HG03432 (cell line): ENCODE data around the gene TMEM163.
"Not testable (repeated sequence)": the region's sequence is repeated elsewhere in the genome, so short reads cannot be mapped to it uniquely, and the experiment has no call there.

Source experiments
- ATAC-seq: cut with Tn5 transposase; IDR thresholded peaks from one replicate; pipeline ENCODE4 v1.9.1; 2021; ENCODE audit warnings: mild to moderate bottlenecking, moderate library complexity; ENCODE audit not compliant: unreplicated experiment

TMEM163 gene

DNA sequence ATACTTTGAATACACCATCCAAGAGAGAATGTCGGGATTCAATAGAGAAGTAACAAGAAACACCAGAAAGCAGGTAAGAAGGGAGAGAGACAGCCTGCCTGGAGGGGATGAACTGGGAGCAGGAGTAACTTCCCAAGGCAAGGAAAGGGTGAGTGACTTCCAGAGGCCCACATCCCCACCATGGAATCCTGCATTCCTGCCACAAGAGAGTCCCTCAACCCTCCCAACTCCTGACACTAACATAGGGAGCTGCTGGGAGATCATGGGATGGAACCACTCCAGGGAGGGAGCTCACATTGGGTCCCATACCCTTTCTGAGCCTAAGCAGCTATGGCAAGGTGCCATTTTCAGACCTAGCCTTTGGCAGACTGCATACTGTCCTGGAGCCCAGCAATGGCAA is 5.5 kb upstream of the TMEM163 start:
- ATAC-seq: no peak

DNA sequence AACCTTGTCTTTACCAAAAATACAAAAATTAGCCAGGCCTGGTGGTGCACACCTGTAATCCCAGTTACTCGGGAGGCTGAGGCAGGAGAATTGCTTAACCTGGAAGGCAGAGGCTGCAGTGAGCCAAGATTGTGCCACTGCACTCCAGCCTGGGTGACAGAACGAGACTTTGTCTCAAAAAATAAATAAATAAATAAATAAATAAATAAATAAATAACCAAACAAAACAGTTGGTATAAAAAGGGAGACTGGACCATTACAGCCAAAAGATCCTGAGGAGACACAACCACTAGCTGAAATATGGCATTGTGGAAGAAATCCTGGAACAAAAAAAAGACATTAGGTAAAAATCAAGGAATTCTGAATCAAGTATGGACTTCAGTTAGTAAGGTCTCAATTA is 4.9 kb upstream of the TMEM163 start:
- ATAC-seq: not testable (repeated sequence)

DNA sequence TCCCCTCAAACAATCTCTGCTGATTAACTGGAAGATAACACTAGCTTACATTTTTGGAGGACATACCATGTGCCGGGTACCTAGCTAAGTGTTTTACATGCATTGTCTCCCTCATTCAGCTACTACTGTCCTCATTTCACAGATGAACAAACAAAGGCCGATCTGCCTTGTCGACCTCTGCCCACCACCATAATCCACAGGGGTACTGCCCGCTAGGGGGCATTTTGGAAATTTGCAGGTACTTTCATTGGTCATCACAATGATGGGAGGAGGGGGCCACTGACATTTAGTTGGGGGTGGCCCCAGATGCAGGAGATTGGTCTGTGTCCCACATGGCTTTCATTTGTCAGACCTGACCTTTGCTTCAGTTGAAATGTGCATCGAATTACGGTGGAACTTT is 3.9 kb upstream of the TMEM163 start:
- ATAC-seq: no peak

DNA sequence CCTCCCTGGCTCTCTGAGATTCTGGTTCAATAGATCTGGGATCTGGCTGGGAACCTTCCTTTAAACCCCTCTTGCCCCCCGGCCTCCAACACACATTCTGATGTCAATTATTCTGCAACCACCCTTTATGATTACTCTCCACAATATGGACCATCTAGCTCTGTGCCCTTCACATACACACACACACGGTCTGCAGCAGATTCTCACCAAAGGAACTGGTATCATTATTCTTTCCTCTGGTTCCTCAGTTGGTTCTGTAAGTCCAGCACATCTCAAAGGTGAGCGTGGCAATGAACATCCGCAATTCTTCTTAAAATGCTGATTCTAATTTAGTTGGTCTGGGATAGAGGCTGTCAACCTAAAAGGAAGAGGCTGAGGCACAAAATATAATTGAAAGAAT is 2.8 kb upstream of the TMEM163 start:
- no peak for ATAC-seq

DNA sequence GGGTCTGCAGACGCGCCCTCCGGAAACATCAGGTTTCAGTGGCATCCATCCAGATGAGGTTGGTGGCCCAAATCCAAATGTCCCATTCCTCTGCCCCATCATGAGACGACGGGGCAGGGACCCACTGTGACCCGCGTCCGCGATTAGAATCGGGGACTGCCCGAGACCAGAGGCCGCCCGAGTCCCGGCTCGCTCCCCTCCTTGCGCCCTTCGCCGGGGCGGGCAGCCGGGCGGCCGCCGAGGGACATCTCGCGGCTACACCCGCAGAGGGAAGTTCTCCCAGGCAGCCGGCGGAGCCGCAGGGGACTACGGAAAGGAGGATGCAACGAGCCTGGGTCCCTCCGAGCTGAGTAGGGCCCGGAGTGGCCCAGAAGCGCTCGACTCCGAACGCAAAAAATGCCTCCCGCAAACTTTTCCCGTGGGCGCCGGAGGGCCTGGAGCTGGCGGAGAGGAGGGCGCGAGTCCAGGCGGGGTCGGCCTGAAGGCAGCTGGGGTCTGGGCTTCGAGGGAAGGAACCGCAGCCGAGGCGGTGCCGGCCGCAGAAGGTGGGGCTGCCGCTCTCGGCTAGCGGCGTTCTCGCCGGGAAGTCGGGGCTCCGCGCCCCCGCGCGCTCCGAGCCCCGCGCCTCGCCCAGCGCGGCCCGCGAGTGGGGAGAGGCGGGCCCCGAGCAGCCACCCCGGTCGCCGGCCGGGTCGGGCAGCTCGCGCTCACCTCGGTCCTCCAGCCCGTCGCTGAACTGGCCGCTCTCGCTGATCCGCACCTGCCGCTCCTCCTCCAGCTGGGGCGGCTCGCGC is 580 bp downstream of the TMEM163 start:
- peak; percentile 43 for ATAC-seq

DNA sequence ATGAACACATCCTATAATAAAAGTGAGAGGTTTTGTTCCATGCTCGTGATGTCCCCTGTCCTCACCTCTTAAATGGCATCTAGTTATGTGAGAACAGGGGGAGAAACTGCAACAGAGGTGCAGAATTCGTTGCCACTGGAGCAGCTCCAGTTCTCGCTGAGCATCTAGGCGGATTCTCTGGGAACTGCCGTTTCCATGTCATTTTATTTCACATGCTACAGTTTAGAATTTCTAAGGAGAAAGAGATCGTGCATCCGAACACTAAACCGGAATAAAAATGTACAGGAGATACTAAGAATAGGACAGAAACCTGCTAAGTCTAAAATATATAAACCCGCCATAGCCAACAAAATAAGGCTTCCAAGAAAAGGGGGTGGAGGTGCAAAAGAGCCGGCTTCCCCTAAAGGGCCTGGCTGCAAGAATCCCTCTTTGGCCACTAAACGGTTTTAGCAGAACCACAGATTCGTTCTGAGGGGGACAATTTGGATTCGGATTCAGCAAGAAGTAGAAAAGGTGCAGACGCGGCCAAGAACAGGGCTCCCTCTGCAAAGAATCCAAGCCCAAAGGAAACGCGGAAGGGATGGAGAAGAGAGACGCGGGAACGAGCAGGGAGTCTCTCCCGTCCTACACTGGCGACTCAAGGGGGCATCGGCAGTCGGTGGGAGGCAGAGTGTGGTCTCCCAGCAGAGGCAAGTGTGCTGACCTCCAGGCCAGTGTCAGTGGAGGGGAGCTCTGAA is 1.3 kb downstream of the TMEM163 start:
- ATAC-seq: no peak

DNA sequence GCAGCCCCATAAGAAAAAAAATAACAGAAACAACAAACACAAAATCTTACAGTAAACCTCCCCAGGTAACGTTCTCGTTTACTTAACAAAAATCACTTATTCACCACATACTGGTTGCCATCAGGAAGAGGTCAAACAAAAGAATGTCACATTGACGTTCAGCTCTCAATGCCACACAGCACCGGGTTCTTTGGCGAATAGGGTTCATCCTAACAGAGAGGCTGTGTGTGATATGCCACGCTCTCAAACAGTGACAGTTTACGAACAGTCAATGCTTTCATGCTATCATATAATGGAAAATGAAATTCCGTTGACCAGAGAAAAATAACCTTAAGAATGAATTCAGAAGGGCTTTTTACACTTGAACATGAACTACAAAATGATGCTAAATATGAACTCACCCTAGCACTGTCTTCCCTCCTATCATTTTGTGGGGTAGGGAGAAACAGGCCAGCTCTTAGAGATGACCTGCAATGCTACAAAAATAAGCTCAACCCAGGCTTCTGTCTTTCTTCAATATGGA is 2.0 kb downstream of the TMEM163 start:
- ATAC-seq: no peak

DNA sequence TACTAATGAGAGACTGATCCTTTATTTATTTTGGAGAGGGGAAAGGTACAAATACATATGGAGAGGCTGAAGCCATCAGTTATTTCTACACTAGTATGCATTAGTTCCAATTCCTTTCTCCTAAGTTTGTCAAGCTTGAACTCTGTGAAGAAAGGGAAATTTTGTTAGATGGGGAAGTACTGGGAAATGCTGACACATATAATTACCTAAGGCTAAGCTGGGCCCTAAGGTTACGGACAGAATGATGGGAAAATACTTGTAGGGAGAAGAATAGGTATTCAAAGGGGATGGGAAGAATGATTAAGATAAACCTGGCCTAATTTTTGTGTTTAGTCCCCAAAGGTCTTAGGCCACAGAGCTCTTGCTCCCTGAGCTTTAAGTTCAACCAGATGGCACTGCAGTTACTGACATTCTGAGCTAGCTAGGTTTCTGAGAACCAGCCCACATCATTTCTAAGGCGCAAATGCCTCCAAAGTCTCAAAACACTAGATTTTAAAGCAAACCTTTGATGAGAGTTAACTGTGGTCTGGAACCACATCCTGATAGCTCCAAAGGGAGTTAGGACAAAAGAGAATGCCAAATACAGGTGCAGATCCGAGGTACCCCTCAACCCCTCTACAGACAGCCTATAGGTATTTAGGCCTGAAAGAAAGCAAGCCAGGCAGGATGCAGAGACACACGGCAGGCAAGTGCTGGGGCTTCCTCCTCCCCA is 2.7 kb downstream of the TMEM163 start:
- no peak for ATAC-seq

DNA sequence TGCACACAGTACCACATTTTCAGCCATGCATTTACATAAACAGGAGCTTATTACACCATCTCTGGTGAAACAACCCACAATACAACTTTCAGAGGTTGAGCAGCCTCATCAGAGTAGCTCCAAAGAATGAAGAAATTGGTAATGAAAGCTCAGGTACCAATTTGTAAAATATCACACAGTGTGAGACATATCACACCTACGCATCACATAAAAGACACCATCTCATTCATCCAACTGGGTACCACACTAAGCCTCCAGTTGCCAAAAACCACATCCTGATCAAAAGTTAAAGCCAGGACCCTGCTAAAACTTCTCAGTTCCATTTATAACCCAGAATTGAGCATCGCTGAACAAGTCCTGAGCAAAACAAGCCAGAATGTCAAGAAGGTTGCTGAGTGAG is 4.6 kb downstream of the TMEM163 start:
- ATAC-seq: no peak

DNA sequence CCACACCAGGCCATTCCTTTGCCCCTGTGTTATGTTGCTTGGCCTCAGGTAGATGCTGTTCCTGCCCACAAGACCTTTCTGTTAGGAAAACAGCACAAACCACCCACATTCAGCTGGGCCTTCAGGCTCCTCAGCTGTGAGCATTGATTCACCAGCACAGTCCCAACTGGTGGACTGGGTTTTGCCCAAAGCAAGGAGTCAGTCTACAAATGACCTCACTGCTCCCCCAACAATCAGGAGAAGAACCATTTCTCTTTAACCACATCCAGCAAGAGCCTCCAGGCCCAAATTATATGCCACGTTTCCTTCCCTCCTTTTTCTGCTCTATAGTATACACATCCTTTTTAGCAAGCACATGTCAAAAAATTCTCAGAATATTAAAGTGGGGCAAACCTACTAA is 5.2 kb downstream of the TMEM163 start:
- no peak for ATAC-seq

DNA sequence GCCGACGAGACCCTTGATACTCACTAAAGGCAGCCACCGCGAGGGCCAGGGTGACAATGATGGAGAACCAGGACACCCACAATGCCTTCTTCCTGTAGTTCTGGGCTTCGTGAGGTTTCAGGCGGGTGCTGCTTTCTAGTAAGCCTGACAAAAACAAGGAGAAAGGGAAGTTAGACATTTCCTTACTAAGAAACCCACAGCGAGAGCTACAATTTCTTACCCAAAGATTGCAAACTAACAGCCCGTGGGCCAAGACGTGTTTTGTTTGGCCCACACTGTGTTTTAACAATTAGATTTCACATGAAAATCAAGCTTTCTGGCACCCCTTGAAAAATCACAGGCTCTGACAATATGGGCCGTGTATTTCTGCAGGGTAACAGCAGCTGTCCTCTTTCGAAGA is 5.6 kb downstream of the TMEM163 start:
- ATAC-seq: no peak

DNA sequence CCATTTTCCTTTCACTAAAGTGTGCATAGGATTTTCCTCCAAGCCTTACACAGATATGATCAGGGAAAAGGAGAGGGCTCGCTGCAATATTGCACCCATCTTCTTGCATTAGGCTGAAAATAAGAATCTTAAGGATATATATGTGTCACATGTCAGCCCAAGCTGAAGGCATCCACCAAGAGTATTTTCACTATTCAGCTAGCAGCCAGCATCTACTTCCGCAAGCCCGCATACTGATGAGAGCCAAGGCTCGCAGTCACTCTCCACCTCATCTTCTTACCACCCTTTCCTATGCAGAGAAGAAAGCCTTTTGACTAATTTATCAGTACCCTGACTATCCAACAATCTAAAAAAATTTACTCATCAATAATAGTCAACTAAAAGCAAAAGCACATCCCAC is 6.1 kb downstream of the TMEM163 start:
- no peak for ATAC-seq

DNA sequence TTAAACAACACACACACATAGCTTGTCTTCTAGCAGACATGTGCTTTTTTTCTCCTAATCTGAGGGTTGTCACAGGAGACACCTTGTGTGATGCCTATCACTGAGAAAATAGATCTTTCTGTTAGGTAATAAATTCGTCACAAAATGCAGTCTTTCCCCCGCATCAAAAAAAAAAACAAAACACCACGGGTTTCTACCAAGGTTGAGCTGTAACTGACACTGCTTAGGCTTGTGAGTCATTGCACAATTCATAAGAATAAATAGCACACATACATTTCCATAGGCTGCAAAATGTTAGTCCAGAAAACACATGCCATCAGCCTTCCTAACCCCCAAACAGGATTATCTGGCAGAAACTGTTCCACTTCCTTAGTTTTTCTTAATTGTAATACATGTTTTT is 6.5 kb downstream of the TMEM163 start:
- no peak for ATAC-seq

DNA sequence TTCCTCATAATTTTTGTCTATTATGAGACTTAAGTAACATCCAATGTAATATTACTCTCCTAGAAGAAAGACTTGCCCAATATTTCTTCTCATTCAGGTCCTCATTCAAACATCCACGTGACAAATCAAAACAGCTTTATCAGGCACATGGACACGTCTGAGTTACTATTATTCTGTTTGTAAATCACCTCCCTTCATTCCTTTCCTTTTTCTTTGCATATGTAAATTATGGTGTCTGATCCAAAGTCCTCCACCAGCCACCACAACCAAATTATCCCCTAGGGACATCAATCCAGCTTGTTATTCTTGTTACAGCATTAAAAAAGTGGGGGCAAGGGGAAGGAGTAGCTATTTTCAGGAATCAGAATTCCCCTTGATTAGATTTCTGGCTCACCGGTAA is 7.1 kb downstream of the TMEM163 start:
- no peak for ATAC-seq

DNA sequence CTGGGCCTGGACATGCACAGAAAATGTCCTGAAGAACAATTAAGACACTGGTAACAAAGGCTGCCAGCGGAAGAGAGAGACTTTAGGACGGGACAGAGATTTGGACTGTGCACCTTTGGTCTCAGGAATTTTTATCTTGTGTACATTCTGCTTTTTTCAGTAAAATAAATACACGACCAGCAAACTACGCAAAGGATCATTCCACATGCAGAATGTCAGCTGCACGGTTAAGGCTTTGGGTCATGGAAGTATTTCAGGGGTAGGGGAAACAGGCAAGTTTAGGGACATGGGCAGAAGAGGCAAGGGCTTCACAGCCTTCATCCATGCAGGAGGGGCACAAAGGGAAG is 11.5 kb downstream of the TMEM163 start:
- no peak for ATAC-seq

DNA sequence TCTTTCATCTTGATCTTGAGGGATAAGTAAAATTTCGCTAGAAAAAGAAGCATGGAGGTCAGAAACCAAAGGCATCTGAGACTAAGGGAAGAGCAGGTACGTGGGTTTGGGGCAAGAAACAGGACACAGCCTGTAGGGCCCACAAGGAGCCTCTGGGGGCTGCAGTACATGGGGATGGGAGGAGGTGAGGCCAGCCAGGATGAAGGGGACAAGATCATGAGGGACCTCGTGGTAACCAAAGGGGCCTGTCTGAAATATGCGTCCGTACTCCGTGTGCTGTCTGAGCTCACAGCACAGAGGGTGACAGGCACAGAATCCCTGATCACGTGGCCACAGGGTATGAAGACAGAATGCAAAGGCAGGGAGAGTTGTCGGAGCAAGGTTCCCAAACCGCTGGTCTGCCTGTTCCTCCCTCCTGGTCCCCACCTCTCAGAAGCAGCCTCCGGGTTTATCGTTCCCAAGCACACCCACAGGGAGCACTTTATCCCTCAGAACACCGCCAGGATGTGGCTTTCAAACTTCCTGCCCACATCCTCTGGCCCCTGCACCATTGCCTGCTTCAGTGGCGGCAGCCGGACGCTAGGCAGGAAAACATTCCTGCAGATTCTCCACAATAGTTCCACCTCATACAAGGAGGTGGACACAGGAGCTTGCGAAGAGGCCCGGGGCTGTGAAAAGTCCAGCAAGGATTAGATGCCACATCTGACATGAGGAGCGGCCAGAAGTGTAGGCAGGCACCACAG is 12.0 kb downstream of the TMEM163 start:
- ATAC-seq: peak; percentile 42

DNA sequence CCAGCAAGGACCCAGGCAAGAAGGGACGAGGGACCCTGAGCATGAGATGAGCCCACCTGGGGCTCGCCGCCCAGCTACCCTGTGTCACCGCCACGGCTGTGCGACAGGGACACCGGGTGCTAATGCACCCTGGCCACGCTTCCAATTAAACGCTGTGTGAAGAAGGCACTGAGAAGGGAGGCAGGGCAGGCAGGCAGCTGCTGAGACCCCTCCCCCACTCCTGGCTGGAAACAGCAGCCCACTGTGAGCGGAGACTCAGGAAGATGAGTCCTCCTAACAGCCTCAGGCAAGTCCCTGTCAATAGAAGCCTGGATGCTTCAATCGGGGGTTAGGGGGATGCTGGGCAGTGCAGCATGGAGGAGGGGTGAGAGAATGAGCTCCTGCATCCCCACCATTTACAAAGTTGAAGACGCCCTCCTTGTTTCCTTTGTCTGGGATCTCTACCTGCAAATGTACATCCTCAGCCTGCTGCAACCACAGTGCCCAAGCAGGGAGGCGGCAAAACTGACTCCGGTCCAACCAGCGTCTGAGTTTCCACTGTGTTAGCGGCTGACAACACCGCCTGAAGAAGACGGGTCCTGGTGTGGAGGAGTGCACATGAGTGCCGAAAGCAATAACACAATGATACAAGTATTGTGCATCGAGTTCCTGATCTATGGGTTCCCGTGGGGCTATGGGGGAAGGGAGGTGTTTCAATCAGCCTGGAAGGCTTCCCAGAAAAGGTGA is 12.8 kb downstream of the TMEM163 start:
- no peak for ATAC-seq

DNA sequence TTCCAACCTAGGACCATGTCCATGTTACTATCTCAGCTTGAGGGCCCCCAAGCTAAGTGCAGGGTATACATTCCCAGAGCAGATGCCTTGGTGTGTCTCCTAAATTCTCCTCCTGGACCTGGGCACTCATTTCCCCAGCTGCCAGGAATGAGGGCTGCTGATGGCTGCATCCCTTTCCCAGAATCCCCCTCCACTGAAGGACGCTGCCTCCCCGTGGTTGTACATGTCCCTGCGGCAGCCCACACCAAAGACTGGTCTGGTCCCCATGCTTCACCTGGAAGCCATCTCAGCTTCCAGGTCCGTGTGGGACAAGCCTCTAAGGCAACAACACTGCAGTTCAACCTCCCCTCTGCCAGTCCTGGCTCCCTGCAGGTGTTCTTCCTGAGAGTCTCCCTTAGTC is 14.6 kb downstream of the TMEM163 start:
- no peak for ATAC-seq

DNA sequence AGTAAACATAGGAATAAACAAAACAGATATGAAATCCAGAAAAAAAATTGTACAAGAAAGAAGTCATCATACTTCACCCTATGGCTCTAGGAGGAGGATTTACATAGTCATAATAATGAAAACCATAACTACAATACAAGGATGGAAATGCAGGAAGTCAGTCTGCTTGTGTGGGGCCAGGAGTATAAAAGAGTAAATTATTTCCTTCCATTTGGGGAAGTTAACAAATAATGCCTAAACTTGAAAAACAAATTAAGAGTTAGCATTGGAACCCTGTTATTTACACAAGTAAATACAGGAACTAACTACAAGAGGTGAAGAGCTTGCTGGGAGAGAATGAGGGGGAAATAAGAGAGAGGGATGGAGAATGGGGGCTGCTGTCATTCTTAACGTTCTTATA is 15.4 kb downstream of the TMEM163 start:
- ATAC-seq: no peak

DNA sequence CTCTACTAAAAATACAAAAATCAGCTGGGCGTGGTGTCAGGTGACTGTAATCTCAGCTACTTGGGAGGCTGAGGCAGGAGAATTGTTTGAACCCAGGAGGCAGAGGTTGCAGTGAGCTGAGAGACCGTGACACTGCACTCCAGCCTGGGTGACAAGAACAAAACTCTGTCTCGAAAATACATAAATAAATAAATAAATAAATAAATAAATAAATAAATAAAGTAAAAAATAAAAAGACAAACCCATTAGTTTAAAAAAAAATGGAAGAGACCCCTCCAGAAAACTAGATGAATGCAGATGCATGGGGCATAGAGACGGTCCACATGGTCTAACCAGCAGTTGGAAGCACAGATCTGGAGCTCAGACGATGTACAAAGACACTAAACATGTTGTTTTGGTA is 18.1 kb downstream of the TMEM163 start:
- no peak for ATAC-seq
